HL-60 (cell line): ENCODE data around the gene ACTN1.

Source experiments
- CTCF ChIP-seq: IDR thresholded peaks from one replicate; pipeline ENCODE4 v1.5.1; 2011; ENCODE audit warnings: low read length, control low read depth, inconsistent platforms; ENCODE audit not compliant: insufficient read depth
- REST ChIP-seq: IDR thresholded peaks from 2 replicates; pipeline ENCODE4 v1.6.1; 2012; ENCODE audit warnings: low read depth; ENCODE audit not compliant: insufficient replicate concordance

- TF ChIP-seq CTCF (peak; percentile 54), REST (no peak)
These were observed 135.5 kb downstream of the ACTN1 start for GRCh38 chr14:68843471-68844209.
